ENCODE results near the gene MTA1. TPM values are rescaled to one million over a fixed set of nuclear protein-coding genes. Genes with fewer than 3 reads are reported as not detected.

The MTA1 gene
- total and polyA plus RNA-seq, 10 of the 15 experiments (the other 5 are each of a cell fraction or from before 2014, with no cell fraction given), result 0.14 to 162 (median 30.6) TPM

DNA sequence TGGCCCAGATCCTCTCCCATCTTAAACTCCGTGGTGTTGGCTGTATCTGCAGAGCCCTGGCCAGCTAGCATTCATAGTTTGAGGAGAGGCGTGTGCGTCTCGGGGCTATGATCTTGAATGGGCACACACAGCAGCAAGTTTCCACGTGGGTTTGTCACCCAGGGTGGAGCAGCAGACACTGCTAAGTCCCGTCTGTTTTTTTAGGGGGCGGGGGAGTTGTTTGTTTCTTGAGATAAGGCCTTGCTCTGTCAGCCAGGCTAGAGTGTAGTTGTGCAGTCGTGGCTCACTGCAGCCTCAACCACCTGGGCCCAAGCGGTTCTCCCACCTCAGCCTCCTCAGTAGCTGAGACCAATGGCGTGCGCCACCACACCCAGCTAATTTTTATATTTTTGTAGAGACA, 41.4 kb upstream of the MTA1 start:
- intact Hi-C loops (cut with micrococcal nuclease; ENCODE audit: unreplicated experiment) (no loop called here), in situ Hi-C loops (cut with MboI) (no loop called here)
- Histone ChIP-seq H3K9ac (ENCODE audit: control insufficient read depth, insufficient read depth, low read length) (no peak overlapping the region), H3K4me3 (no peak overlapping the region), H4K20me1 (ENCODE audit: control insufficient read depth, insufficient read depth) (no peaks in the 10 kb centered on the region), H3K4me1 (ENCODE audit: control insufficient read depth, insufficient read depth, low read length) (no peaks in the 10 kb centered on the region; the same call in none of the 2 replicates), H3K27me3 (replicated peaks in 1 of 2; ENCODE audit: control insufficient read depth in 2 of 2, insufficient read depth in 2 of 2, low read length in 1 of 2) (no peaks in the 10 kb centered on the region), H3K27ac (ENCODE audit: control insufficient read depth, insufficient read depth) (no peak overlapping the region), H3K79me2 (ENCODE audit: control insufficient read depth, insufficient read depth, low read length) (no peaks in the 10 kb centered on the region), H3K9me3 (replicated peaks; ENCODE audit: control insufficient read depth, insufficient read depth, low read length) (no peaks in the 10 kb centered on the region), H3K36me3 (ENCODE audit: control insufficient read depth in 2 of 2, insufficient read depth in 2 of 2, low read length in 1 of 2) (no peaks in the 10 kb centered on the region), H3K4me2 (ENCODE audit: control insufficient read depth, insufficient read depth) (no peak overlapping the region), H2AFZ (ENCODE audit: control insufficient read depth, low read depth, low read length) (no peak overlapping the region)
- DNase-seq (ENCODE audit: low read depth, low spot score) (no peak), FAIRE-seq (no peak), ATAC-seq (no peak)
- ChIA-PET SMC1A (ENCODE audit: uncharacterized antibody, unreplicated experiment) (no interaction called here), RAD21 (ENCODE audit: unreplicated experiment) (no interaction called here), CTCF (no interaction called here), POLR2A (no interaction called here)
- BruUV-seq (replicated peaks), result no TSS peak
- 46% methylated on average over 11 of the region's 11 CpGs for WGBS (ENCODE audit: insufficient coverage, insufficient replicate concordance, low lambda C conversion rate, missing lambda C conversion rate)
- no peak for TF ChIP-seq ZNF622 (IDR thresholded peaks at IDR 0.05)
- no peak for TF ChIP-seq FOXK2 (IDR thresholded peaks at IDR 0.05)
- TF ChIP-seq, protein P1, sequence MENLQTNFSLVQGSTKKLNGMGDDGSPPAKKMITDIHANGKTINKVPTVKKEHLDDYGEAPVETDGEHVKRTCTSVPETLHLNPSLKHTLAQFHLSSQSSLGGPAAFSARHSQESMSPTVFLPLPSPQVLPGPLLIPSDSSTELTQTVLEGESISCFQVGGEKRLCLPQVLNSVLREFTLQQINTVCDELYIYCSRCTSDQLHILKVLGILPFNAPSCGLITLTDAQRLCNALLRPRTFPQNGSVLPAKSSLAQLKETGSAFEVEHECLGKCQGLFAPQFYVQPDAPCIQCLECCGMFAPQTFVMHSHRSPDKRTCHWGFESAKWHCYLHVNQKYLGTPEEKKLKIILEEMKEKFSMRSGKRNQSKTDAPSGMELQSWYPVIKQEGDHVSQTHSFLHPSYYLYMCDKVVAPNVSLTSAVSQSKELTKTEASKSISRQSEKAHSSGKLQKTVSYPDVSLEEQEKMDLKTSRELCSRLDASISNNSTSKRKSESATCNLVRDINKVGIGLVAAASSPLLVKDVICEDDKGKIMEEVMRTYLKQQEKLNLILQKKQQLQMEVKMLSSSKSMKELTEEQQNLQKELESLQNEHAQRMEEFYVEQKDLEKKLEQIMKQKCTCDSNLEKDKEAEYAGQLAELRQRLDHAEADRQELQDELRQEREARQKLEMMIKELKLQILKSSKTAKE (IDR thresholded peaks at IDR 0.05; ENCODE audit: low read depth, poor library complexity, severe bottlenecking), result no peak
- no peak for TF ChIP-seq RAD51 (IDR thresholded peaks at IDR 0.05)
- TF ChIP-seq, protein P2, sequence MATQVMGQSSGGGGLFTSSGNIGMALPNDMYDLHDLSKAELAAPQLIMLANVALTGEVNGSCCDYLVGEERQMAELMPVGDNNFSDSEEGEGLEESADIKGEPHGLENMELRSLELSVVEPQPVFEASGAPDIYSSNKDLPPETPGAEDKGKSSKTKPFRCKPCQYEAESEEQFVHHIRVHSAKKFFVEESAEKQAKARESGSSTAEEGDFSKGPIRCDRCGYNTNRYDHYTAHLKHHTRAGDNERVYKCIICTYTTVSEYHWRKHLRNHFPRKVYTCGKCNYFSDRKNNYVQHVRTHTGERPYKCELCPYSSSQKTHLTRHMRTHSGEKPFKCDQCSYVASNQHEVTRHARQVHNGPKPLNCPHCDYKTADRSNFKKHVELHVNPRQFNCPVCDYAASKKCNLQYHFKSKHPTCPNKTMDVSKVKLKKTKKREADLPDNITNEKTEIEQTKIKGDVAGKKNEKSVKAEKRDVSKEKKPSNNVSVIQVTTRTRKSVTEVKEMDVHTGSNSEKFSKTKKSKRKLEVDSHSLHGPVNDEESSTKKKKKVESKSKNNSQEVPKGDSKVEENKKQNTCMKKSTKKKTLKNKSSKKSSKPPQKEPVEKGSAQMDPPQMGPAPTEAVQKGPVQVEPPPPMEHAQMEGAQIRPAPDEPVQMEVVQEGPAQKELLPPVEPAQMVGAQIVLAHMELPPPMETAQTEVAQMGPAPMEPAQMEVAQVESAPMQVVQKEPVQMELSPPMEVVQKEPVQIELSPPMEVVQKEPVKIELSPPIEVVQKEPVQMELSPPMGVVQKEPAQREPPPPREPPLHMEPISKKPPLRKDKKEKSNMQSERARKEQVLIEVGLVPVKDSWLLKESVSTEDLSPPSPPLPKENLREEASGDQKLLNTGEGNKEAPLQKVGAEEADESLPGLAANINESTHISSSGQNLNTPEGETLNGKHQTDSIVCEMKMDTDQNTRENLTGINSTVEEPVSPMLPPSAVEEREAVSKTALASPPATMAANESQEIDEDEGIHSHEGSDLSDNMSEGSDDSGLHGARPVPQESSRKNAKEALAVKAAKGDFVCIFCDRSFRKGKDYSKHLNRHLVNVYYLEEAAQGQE (IDR thresholded peaks at IDR 0.05; ENCODE audit: low read depth, low read length), result no peak
- TF ChIP-seq NFXL1 (IDR thresholded peaks at IDR 0.05; ENCODE audit: borderline replicate concordance), result no peak
- TF ChIP-seq ZBED1 (IDR thresholded peaks at IDR 0.05; ENCODE audit: borderline replicate concordance), result no peak
- TF ChIP-seq, protein P3, sequence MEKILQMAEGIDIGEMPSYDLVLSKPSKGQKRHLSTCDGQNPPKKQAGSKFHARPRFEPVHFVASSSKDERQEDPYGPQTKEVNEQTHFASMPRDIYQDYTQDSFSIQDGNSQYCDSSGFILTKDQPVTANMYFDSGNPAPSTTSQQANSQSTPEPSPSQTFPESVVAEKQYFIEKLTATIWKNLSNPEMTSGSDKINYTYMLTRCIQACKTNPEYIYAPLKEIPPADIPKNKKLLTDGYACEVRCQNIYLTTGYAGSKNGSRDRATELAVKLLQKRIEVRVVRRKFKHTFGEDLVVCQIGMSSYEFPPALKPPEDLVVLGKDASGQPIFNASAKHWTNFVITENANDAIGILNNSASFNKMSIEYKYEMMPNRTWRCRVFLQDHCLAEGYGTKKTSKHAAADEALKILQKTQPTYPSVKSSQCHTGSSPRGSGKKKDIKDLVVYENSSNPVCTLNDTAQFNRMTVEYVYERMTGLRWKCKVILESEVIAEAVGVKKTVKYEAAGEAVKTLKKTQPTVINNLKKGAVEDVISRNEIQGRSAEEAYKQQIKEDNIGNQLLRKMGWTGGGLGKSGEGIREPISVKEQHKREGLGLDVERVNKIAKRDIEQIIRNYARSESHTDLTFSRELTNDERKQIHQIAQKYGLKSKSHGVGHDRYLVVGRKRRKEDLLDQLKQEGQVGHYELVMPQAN (conservative IDR thresholded peaks at IDR 0.05), result no peak
- TF ChIP-seq, protein P4, sequence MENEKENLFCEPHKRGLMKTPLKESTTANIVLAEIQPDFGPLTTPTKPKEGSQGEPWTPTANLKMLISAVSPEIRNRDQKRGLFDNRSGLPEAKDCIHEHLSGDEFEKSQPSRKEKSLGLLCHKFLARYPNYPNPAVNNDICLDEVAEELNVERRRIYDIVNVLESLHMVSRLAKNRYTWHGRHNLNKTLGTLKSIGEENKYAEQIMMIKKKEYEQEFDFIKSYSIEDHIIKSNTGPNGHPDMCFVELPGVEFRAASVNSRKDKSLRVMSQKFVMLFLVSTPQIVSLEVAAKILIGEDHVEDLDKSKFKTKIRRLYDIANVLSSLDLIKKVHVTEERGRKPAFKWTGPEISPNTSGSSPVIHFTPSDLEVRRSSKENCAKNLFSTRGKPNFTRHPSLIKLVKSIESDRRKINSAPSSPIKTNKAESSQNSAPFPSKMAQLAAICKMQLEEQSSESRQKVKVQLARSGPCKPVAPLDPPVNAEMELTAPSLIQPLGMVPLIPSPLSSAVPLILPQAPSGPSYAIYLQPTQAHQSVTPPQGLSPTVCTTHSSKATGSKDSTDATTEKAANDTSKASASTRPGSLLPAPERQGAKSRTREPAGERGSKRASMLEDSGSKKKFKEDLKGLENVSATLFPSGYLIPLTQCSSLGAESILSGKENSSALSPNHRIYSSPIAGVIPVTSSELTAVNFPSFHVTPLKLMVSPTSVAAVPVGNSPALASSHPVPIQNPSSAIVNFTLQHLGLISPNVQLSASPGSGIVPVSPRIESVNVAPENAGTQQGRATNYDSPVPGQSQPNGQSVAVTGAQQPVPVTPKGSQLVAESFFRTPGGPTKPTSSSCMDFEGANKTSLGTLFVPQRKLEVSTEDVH (IDR thresholded peaks at IDR 0.05; ENCODE audit: low read depth, partially characterized antibody), result no peak
- no peak for TF ChIP-seq ZNF24 (IDR thresholded peaks at IDR 0.05)
- TF ChIP-seq RCOR1 (conservative IDR thresholded peaks at IDR 0.05; ENCODE audit: low read depth, low read length), result no peak
- TF ChIP-seq POLR2A (IDR thresholded peaks at IDR 0.05; ENCODE audit: low read depth, low read length), result no peak
- TF ChIP-seq, protein P5, sequence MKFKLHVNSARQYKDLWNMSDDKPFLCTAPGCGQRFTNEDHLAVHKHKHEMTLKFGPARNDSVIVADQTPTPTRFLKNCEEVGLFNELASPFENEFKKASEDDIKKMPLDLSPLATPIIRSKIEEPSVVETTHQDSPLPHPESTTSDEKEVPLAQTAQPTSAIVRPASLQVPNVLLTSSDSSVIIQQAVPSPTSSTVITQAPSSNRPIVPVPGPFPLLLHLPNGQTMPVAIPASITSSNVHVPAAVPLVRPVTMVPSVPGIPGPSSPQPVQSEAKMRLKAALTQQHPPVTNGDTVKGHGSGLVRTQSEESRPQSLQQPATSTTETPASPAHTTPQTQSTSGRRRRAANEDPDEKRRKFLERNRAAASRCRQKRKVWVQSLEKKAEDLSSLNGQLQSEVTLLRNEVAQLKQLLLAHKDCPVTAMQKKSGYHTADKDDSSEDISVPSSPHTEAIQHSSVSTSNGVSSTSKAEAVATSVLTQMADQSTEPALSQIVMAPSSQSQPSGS (IDR thresholded peaks at IDR 0.05; ENCODE audit: low read length), result no peak
